ENCODE measurements around the gene ADAMTS17. TPM values are rescaled to one million over a fixed set of nuclear protein-coding genes. Genes with fewer than 3 reads are reported as not detected.

Gene ADAMTS17
- total RNA-seq, 1 experiment from 2014 or later, result 1.8 TPM

DNA sequence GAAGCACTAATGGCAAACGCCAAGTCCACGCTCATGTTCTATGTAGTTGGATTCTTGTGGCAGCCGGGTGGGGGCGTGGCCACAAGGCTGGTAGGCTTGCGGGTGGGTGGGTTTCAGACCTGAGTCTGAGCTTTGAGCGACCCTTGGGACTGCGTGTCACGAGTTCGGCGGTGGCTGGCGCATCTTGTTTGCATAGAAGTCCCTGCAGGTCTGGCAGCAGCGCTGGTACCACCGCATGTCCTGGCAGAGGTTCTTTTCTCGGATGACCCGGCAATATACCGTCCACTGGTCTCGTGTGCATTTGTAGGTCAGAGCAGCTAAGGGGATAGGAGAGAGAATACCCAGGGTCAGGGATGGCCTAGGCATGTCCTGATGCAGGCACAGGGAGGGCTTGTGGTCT is 367.5 kb downstream of the ADAMTS17 start:
- no peaks in the 10 kb centered on the region for H3K9me3 Mint-ChIP-seq
- H3K36me3 Mint-ChIP-seq, result no peaks in the 10 kb centered on the region
- no peak overlapping the region for H3K27ac Mint-ChIP-seq
- ATAC-seq (no peak), DNase-seq (ENCODE audit: low spot score) (no peak)
- no peak for TF ChIP-seq FOXP1 (CRISPR knock-in tag; IDR thresholded peaks at IDR 0.05; ENCODE audit: borderline replicate concordance)
- TF ChIP-seq ZNF396 (CRISPR knock-in tag; IDR thresholded peaks at IDR 0.05; ENCODE audit: borderline replicate concordance), result no peak
- no peak for TF ChIP-seq ETV6 (CRISPR knock-in tag; IDR thresholded peaks at IDR 0.05)
- no peak for TF ChIP-seq SMAD3 (CRISPR knock-in tag; IDR thresholded peaks at IDR 0.05; ENCODE audit: borderline replicate concordance)
- TF ChIP-seq, protein P1, sequence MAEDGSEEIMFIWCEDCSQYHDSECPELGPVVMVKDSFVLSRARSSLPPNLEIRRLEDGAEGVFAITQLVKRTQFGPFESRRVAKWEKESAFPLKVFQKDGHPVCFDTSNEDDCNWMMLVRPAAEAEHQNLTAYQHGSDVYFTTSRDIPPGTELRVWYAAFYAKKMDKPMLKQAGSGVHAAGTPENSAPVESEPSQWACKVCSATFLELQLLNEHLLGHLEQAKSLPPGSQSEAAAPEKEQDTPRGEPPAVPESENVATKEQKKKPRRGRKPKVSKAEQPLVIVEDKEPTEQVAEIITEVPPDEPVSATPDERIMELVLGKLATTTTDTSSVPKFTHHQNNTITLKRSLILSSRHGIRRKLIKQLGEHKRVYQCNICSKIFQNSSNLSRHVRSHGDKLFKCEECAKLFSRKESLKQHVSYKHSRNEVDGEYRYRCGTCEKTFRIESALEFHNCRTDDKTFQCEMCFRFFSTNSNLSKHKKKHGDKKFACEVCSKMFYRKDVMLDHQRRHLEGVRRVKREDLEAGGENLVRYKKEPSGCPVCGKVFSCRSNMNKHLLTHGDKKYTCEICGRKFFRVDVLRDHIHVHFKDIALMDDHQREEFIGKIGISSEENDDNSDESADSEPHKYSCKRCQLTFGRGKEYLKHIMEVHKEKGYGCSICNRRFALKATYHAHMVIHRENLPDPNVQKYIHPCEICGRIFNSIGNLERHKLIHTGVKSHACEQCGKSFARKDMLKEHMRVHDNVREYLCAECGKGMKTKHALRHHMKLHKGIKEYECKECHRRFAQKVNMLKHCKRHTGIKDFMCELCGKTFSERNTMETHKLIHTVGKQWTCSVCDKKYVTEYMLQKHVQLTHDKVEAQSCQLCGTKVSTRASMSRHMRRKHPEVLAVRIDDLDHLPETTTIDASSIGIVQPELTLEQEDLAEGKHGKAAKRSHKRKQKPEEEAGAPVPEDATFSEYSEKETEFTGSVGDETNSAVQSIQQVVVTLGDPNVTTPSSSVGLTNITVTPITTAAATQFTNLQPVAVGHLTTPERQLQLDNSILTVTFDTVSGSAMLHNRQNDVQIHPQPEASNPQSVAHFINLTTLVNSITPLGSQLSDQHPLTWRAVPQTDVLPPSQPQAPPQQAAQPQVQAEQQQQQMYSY (CRISPR knock-in tag; IDR thresholded peaks at IDR 0.05), result no peak
- TF ChIP-seq, protein P2, sequence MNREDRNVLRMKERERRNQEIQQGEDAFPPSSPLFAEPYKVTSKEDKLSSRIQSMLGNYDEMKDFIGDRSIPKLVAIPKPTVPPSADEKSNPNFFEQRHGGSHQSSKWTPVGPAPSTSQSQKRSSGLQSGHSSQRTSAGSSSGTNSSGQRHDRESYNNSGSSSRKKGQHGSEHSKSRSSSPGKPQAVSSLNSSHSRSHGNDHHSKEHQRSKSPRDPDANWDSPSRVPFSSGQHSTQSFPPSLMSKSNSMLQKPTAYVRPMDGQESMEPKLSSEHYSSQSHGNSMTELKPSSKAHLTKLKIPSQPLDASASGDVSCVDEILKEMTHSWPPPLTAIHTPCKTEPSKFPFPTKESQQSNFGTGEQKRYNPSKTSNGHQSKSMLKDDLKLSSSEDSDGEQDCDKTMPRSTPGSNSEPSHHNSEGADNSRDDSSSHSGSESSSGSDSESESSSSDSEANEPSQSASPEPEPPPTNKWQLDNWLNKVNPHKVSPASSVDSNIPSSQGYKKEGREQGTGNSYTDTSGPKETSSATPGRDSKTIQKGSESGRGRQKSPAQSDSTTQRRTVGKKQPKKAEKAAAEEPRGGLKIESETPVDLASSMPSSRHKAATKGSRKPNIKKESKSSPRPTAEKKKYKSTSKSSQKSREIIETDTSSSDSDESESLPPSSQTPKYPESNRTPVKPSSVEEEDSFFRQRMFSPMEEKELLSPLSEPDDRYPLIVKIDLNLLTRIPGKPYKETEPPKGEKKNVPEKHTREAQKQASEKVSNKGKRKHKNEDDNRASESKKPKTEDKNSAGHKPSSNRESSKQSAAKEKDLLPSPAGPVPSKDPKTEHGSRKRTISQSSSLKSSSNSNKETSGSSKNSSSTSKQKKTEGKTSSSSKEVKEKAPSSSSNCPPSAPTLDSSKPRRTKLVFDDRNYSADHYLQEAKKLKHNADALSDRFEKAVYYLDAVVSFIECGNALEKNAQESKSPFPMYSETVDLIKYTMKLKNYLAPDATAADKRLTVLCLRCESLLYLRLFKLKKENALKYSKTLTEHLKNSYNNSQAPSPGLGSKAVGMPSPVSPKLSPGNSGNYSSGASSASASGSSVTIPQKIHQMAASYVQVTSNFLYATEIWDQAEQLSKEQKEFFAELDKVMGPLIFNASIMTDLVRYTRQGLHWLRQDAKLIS (CRISPR knock-in tag; IDR thresholded peaks at IDR 0.05; ENCODE audit: borderline replicate concordance), result no peak
- TF ChIP-seq, protein P3, sequence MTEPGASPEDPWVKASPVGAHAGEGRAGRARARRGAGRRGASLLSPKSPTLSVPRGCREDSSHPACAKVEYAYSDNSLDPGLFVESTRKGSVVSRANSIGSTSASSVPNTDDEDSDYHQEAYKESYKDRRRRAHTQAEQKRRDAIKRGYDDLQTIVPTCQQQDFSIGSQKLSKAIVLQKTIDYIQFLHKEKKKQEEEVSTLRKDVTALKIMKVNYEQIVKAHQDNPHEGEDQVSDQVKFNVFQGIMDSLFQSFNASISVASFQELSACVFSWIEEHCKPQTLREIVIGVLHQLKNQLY (CRISPR knock-in tag; IDR thresholded peaks at IDR 0.05), result no peak
- TF ChIP-seq, protein P4, sequence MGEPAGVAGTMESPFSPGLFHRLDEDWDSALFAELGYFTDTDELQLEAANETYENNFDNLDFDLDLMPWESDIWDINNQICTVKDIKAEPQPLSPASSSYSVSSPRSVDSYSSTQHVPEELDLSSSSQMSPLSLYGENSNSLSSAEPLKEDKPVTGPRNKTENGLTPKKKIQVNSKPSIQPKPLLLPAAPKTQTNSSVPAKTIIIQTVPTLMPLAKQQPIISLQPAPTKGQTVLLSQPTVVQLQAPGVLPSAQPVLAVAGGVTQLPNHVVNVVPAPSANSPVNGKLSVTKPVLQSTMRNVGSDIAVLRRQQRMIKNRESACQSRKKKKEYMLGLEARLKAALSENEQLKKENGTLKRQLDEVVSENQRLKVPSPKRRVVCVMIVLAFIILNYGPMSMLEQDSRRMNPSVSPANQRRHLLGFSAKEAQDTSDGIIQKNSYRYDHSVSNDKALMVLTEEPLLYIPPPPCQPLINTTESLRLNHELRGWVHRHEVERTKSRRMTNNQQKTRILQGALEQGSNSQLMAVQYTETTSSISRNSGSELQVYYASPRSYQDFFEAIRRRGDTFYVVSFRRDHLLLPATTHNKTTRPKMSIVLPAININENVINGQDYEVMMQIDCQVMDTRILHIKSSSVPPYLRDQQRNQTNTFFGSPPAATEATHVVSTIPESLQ (CRISPR knock-in tag; IDR thresholded peaks at IDR 0.05), result no peak
- TF ChIP-seq ZNF317 (CRISPR knock-in tag; IDR thresholded peaks at IDR 0.05; ENCODE audit: borderline replicate concordance, low read depth), result no peak
- no peak for TF ChIP-seq GABPB1 (CRISPR knock-in tag; IDR thresholded peaks at IDR 0.05)
- no peak for TF ChIP-seq FOXK1 (CRISPR knock-in tag; IDR thresholded peaks at IDR 0.05)
- TF ChIP-seq JUN (CRISPR knock-in tag; IDR thresholded peaks at IDR 0.05), result no peak
- no peak for TF ChIP-seq CREB1 (CRISPR knock-in tag; IDR thresholded peaks at IDR 0.05)
- no peak for TF ChIP-seq TCF7 (CRISPR knock-in tag; IDR thresholded peaks at IDR 0.05; ENCODE audit: low read depth)
- TF ChIP-seq, protein P5, sequence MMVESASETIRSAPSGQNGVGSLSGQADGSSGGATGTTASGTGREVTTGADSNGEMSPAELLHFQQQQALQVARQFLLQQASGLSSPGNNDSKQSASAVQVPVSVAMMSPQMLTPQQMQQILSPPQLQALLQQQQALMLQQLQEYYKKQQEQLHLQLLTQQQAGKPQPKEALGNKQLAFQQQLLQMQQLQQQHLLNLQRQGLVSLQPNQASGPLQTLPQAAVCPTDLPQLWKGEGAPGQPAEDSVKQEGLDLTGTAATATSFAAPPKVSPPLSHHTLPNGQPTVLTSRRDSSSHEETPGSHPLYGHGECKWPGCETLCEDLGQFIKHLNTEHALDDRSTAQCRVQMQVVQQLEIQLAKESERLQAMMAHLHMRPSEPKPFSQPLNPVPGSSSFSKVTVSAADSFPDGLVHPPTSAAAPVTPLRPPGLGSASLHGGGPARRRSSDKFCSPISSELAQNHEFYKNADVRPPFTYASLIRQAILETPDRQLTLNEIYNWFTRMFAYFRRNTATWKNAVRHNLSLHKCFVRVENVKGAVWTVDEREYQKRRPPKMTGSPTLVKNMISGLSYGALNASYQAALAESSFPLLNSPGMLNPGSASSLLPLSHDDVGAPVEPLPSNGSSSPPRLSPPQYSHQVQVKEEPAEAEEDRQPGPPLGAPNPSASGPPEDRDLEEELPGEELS (CRISPR knock-in tag; IDR thresholded peaks at IDR 0.05), result no peak
- TF ChIP-seq, protein P6, sequence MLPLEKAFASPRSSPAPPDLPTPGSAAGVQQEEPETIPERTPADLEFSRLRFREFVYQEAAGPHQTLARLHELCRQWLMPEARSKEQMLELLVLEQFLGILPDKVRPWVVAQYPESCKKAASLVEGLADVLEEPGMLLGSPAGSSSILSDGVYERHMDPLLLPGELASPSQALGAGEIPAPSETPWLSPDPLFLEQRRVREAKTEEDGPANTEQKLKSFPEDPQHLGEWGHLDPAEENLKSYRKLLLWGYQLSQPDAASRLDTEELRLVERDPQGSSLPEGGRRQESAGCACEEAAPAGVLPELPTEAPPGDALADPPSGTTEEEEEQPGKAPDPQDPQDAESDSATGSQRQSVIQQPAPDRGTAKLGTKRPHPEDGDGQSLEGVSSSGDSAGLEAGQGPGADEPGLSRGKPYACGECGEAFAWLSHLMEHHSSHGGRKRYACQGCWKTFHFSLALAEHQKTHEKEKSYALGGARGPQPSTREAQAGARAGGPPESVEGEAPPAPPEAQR (CRISPR knock-in tag; IDR thresholded peaks at IDR 0.05), result no peak
- TF ChIP-seq NFYB (CRISPR knock-in tag; conservative IDR thresholded peaks at IDR 0.05; ENCODE audit: low read depth), result no peak
- TF ChIP-seq, protein P7, sequence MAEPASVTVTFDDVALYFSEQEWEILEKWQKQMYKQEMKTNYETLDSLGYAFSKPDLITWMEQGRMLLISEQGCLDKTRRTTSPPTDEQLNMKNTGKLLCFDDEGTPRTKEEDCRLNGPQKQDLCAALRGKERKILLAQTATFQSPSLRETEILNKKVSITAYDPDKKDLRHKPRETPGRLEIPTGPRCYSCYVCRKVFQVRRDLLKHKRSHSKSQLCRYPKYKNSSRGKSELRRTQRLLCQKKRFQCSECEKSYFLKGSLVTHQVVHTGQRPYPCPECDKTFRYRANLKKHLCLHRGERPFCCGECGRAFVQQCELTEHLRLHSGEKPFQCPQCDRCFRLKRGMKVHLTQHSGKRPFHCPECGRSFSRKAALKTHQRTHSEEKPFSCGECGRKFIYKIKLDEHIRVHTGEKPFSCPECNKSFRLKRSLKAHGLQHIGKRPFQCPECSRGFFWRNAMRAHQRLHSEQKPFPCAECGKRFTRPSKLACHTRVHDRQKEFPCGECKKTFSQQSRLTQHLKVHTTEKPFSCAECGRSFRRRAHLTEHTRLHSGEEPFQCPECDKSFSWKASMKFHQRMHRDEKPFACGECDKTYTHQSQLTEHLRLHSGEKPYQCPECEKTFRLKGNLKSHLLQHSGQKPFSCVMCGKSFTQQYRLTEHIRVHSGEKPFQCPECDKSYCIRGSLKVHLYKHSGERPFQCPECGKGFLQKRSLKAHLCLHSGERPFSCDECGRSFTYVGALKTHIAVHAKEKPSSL (CRISPR knock-in tag; conservative IDR thresholded peaks at IDR 0.05), result no peak
- H3K27me3 Mint-ChIP-seq (ENCODE audit: low read depth), result peaks cover 2% of the 10 kb centered on the region; the same call in 1 of the 2 replicates
- peaks cover 15% of the 10 kb centered on the region for H3K4me1 Mint-ChIP-seq
- ChIA-PET POLR2A (no interaction called here), CTCF (no interaction called here)
- no peak overlapping the region for H3K4me3 Mint-ChIP-seq
